Temporal lobe (tissue), 2 donors: ENCODE results near the gene PRR16. TPM values are rescaled to one million over a fixed set of nuclear protein-coding genes. Genes with fewer than 3 reads are reported as not detected.

ENCODE experiments used
- small RNA-seq: library from RNA; depleted of rRNA; stranded (forward); fragments of <200 nt; gene quantifications from one replicate; pipeline ENCODE3, GENCODE V24; 2014; ENCODE audit warnings: low replicate concordance
- total RNA-seq: library from RNA; depleted of rRNA; stranded (reverse); fragments of >200 nt; gene quantifications from one replicate; pipeline ENCODE4 v1.2.3, GENCODE V29; 2014

Gene PRR16
- total RNA-seq, 1 donor from 2014 or later: 1.2 TPM

Small RNAs within 50 kb of the gene (small RNA-seq; reads per million reads assigned to genes)
- gene PRELID3BP8 (not detected), gene RNU4-69P (not detected)
